CD1c-positive myeloid dendritic cell (primary cell): Measurements from ENCODE around the gene DHTKD1.
A peak's percentile ranks its signal among the peaks of the same experiment; 100 is the strongest.
"Not testable (repeated sequence)": the region's sequence is repeated elsewhere in the genome, so short reads cannot be mapped to it uniquely, and the experiment has no call there.

Experiments
- DNase-seq: peaks from one replicate; pipeline ENCODE4 v3.0.0-alpha.2; 2016; ENCODE audit errors: extremely low spot score

DHTKD1 gene

GRCh38 chr10:12067336-12067735, 1.4 kb upstream of the DHTKD1 start:
- no peak for DNase-seq

GRCh38 chr10:12071441-12071840, 2.7 kb downstream of the DHTKD1 start:
- DNase-seq: not testable (repeated sequence)

GRCh38 chr10:12073526-12073925, 4.8 kb downstream of the DHTKD1 start:
- no peak for DNase-seq

GRCh38 chr10:12077580-12078180, 8.9 kb downstream of the DHTKD1 start:
- DNase-seq: peak; percentile 30

- DNase-seq: no peak
Measured at GRCh38 chr10:12081470-12081869, 12.7 kb downstream of the DHTKD1 start.

- DNase-seq: no peak
Measured at GRCh38 chr10:12081879-12082557, 13.3 kb downstream of the DHTKD1 start.

- no peak for DNase-seq
Measured at GRCh38 chr10:12088919-12089318, 20.2 kb downstream of the DHTKD1 start.

- peak; percentile 67 for DNase-seq
Measured at GRCh38 chr10:12091421-12091820, 22.7 kb downstream of the DHTKD1 start.

- DNase-seq: not testable (repeated sequence)
Measured at GRCh38 chr10:12097361-12097760, 28.6 kb downstream of the DHTKD1 start.

- no peak for DNase-seq
Measured at GRCh38 chr10:12097791-12098190, 29.0 kb downstream of the DHTKD1 start.

- DNase-seq: peak; percentile 66
Measured at GRCh38 chr10:12098966-12099365, 30.2 kb downstream of the DHTKD1 start.

- peak; percentile 38 for DNase-seq
Measured at GRCh38 chr10:12103802-12104201, 35.0 kb downstream of the DHTKD1 start.

GRCh38 chr10:12107781-12108180, 39.0 kb downstream of the DHTKD1 start:
- no peak for DNase-seq

GRCh38 chr10:12109286-12109685, 40.5 kb downstream of the DHTKD1 start:
- no peak for DNase-seq

- DNase-seq: no peak
Measured at GRCh38 chr10:12111528-12111927, 42.8 kb downstream of the DHTKD1 start.

- no peak for DNase-seq
Measured at GRCh38 chr10:12113627-12114026, 44.9 kb downstream of the DHTKD1 start.

- DNase-seq: no peak
Measured at GRCh38 chr10:12121673-12122072, 52.9 kb downstream of the DHTKD1 start.

GRCh38 chr10:12129222-12130111, 60.7 kb downstream of the DHTKD1 start, which contains the start of gene SEC61A2:
Gene SEC61A2 (plus strand): TSS chr10:12129677. CDS start chr10:12129788, 111 bp downstream.
- peak; percentile 99 for DNase-seq

- peak; percentile 30 for DNase-seq
Measured at GRCh38 chr10:12130237-12130872, 61.6 kb downstream of the DHTKD1 start.

GRCh38 chr10:12135631-12136030, 66.9 kb downstream of the DHTKD1 start:
- no peak for DNase-seq

GRCh38 chr10:12140038-12140437, 71.3 kb downstream of the DHTKD1 start:
- DNase-seq: no peak

GRCh38 chr10:12144538-12144937, 75.8 kb downstream of the DHTKD1 start:
- no peak for DNase-seq
